Stimulated activated CD4-positive, alpha-beta T cell treated with anti-CD3 and anti-CD28 coated beads, Interleukin-2, amount 100 ng/mL, for 24 hours (primary cell): ENCODE data around the gene CTRL.
"Not testable (repeated sequence)": the region's sequence is repeated elsewhere in the genome, so short reads cannot be mapped to it uniquely, and the experiment has no call there.

Experiments
- DNase-seq, 2 donors: peaks; one replicate each; pipeline ENCODE4 v3.0.0-alpha.2; 2020

CTRL gene

DNA sequence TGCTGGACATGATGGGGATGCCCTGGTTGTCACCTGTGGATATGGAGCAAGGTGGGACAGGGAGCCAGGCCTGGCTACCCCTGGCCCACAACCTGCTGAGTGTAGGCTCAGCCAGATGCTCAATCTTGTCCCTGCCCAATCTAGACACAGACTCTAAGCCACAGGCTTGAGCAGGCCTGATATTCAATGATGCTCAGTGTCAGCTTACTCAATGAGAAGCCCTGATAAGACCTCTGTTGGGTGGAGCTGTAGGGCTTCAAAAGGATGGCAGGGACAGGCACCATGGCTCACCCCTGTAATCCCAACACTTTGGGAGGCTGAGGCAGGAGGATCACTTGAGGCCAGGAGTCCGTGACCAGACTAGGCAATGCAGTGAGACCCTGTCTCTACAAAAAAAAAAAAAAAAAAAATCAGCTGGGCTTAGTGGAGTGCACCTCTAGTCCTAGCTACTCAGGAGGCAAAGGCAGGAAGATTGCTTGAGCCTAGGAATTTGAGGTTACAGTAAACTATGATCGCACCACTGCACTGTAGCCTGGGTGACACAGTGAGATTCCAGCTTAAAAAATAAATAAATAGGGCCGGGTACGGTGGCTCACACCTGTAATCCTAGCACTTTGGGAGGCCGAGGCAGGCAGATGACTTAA is 8.9 kb upstream of the CTRL start:
- no peak for DNase-seq

DNA sequence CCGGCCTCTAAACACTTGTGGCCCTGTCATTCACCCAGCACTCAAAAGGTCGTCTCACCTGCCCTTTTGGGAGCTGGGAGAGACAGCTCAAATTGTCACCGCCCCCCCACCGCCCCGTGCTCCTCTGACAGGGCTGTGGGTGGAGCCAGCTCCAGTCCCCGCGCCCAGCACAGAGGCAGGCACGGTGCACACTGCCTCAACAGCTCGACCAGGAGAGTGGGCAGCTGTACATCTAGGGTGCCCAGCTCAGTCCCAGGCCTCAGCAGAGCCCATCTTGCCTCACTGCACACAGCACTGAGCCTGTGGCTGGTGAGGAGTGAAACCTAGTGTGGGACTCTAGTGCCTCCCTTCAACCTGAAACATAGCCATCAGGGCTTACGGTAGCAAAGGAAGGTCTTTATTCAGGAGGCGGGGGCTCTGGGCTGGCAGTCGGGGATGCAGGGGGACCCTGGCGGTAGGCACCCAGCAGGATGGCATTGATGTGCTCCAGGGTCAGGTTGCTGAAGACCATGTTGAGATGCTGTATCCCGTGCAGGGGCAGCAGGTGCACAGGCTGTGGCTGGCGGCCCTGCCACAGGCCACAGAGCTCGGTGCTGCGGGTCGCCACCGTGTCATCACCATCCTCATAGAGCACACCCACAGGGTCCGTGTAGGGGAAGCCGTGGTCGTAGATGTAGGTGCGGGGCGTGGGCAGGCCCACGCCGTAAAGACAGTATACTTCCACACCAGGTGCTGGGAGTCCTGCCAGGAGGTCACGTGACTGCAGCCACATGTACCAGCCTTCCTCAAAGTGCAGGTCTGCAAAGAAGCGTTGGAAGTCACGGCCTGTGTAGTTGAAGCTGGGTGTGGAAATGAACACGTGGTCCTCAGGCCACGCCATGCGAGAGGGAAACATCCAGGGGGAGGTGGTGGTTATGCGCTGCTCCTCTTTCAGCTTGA is 8.1 kb upstream of the CTRL start:
- DNase-seq = peak; percentile 56 to 71

GRCh38 chr16:67937713-67938112 is 6.1 kb upstream of the CTRL start:
- DNase-seq = not testable (repeated sequence)

DNA sequence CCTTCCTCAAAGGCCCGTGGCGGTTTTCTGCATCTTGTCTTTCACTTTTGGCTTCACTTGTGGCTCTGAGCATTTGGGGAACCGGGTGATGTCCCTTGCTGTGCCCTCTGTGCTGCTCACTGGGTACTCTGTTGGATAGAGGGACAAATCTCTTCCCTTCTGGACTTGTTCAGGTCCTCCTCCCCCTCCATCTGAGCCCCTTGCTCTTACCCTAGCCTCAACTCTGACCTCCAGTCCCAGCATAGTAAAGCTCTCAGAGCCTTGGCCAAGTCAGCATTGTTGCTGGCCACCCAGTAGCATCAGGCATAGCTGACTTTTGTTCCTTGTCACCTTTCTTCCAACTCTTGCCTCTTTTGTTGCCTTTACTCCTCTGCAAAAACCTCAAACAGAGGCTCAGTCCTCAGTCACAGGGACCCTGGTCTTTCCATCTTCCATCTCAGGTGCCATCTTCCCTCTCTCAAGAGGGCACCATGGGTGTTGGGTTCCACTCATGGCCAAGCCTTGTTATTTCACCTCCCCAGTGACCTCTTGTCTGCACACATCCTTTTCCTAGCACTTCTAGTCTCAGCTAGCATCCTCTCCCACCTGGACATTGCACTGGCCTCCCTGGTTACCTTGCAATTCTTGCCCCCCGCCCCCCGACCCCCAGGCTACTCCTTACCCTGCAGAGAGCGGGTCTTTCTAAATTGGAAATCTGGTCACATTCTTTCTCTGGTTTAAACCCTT is 5.4 kb upstream of the CTRL start:
- peak in 1 of 2 donors; percentile 73 for DNase-seq

GRCh38 chr16:67936124-67936879 is 4.6 kb upstream of the CTRL start, which contains the start of gene PSMB10:
Gene PSMB10 (minus strand): TSS chr16:67936850. CDS start chr16:67936749, 101 bp downstream.
- DNase-seq = peak; percentile 64 to 75

GRCh38 chr16:67935402-67936123 is 3.9 kb upstream of the CTRL start:
- DNase-seq = peak; percentile 95 to 97

- DNase-seq = no peak
Observed at GRCh38 chr16:67935101-67935401, 3.4 kb upstream of the CTRL start.

DNA sequence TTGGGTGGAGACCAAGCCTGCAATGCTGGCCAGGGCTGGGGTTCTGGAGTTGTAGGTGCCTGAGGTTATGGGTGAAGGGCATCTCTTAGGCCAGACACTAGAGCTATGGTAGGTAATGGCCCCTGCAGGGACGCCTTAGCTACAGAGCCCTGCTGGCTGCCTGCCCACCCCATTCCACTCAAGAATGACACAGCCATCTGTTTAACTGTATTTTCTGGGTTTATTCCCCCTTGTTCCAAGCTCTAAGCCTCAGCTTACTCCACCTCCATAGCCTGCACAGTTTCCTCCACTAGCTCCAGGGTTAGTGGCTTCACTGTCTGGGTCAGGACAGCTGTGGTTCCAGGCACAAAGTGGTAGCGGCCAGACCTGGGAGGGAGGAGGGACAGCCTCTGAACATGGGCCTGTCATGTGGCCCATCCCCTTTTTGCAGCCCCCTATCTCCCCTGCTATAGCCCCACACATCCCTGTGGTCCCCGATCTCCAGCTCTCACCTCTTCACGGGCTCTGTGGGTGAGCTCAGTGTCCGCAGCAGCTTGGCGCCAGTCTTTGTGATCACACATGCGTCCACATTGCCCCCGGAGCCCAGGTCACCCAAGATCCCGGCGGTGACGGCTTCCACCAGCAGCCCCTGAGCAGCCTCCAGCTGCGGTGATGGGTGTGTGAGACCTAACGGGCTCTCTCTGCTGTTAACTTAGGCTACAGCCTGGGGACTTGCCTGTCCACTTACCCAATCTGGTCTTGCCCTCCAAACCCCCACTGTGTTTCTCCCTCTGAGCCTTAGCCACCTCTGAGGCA is 2.8 kb upstream of the CTRL start:
- DNase-seq = no peak

- DNase-seq = no peak
Observed at GRCh38 chr16:67933805-67934204, 2.1 kb upstream of the CTRL start.

GRCh38 chr16:67932462-67932840 is 789 bp upstream of the CTRL start:
- no peak for DNase-seq

GRCh38 chr16:67930678-67931211 is 917 bp downstream of the CTRL start:
- DNase-seq = no peak

DNA sequence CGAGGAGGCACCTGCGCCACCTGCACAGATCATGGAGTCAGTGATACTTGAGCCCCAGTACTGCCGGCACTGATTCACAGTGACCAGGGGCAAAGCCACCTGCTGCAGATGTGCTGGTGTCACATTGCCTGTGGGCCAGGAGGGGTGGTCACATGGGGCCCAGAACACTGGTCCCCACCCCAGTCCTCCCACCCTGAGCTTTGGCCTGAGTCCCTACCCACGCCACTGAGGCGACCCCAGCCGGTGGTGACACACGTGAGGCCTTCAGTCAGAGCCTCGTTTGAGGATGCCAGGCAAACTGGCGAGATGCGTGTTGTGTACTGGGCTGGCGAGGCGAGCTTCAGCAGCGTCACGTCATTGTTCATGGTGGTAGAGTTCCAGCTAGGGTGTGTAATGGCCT is 1.5 kb downstream of the CTRL start:
- DNase-seq = no peak

- peak; percentile 82 for DNase-seq
Observed at GRCh38 chr16:67928561-67929364, 2.9 kb downstream of the CTRL start.

DNA sequence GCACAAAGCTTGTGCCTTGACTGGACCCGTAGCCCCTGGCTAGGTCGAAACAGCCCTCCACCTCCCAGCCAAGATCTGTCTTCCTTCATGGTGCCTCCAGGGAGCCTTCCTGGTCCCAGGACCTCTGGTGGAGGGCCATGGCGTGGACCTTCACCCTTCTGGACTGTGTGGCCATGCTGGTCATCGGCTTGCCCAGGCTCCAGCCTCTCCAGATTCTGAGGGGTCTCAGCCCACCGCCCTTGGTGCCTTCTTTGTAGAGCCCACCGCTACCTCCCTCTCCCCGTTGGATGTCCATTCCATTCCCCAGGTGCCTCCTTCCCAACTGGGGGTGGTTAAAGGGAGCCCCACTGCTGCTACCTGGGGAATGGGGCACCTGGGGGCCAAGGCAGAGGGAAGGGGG is 3.5 kb downstream of the CTRL start:
- no peak for DNase-seq

DNA sequence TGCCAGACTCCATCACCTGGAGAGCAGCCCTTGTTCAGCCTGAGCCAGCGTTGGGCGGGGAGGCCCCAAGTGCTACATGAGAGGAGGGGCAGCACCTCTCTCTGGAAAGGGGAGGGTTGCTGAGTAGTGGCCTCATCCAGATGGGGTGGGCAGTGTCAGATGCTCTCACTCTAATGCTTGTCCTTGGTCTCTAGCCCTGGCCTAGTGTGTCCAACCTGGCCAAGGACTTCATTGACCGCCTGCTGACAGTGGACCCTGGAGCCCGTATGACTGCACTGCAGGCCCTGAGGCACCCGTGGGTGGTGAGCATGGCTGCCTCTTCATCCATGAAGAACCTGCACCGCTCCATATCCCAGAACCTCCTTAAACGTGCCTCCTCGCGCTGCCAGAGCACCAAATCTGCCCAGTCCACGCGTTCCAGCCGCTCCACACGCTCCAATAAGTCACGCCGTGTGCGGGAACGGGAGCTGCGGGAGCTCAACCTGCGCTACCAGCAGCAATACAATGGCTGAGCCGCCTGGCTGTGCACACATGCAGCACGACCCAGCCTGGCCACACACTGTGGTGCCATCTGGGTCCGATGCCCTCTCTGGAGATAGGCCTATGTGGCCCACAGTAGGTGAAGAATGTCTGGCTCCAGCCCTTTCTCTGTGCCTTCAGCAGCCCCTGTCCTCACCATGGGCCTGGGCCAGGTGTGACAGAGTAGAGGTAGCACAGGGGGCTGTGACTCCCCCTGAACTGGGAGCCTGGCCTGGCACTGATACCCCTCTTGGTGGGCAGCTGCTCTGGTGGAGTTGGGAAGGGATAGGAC is 4.3 kb downstream of the CTRL start:
- no peak for DNase-seq

DNA sequence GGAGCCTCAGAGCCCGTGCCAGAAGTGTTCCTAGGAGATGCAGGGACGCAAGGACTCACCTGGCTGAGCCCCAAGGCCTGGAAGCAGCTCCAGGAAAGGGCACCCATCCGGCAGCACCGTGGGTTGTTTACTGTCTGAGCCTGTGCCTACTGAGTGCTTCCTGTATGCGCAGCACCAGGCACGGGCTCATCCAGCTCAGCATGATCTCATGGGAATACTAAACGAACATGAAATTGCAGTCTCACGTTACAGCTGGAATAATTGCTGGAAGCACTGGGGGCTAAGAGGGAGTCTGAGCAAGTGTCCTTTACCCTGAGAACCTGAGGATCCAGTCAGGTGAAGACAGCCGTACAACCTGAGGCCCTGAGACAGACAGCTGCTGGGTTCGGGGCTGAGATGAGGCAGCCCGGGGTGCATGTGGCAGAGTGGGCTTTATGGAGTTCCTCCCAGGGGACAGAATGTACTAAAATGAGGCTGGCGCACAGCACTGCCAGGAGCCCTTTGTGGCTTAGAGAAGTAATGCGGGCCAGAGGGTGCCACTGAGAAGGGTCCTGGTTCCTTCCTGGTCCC is 5.4 kb downstream of the CTRL start:
- no peak for DNase-seq

DNA sequence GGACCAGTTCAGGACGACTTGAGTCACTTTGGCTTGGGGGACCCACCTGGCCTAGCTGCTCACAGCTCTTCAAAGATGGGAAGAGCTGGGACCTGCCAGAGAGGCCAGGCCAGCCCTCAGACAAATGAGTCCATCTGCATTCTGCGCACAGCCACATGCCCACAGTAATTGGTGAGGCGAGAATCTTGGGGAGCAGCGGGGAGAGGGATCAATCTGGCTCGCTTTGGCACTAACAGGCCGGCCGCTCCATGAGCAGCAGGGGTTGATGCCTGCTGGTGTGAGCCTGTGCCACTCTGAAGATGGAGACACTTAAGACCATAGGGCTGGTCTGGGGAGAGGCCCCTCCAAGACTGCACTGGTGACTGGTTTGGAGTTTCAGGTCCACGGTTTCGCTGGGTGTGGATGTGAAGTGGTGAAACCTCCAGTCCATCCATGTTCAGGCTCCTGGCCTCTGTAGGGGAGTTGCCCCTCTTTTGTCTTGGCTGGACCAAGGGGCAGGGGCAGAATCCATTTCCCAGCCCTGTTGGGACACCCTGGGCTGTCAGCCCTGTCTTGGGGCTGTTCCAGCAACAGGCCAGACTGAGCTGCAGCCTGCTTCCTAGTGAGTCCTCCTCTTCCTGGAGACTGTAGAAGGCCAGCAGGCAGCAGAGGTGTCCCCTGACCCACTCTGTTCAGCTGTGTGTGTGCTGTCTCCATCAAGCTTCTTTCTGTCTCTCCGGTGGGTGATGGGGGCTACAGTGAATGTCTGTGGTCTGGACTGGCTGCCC is 7.3 kb downstream of the CTRL start:
- DNase-seq = no peak
